KG1 (cell line): ENCODE results near the gene BCKDHB.
"Not testable (repeated sequence)": the region's sequence is repeated elsewhere in the genome, so short reads cannot be mapped to it uniquely, and the experiment has no call there.

Experiments used
- DNase-seq: peaks from one replicate; lab custom pipeline; 2025; lab: John Stamatoyannopoulos, UW

BCKDHB gene

DNA sequence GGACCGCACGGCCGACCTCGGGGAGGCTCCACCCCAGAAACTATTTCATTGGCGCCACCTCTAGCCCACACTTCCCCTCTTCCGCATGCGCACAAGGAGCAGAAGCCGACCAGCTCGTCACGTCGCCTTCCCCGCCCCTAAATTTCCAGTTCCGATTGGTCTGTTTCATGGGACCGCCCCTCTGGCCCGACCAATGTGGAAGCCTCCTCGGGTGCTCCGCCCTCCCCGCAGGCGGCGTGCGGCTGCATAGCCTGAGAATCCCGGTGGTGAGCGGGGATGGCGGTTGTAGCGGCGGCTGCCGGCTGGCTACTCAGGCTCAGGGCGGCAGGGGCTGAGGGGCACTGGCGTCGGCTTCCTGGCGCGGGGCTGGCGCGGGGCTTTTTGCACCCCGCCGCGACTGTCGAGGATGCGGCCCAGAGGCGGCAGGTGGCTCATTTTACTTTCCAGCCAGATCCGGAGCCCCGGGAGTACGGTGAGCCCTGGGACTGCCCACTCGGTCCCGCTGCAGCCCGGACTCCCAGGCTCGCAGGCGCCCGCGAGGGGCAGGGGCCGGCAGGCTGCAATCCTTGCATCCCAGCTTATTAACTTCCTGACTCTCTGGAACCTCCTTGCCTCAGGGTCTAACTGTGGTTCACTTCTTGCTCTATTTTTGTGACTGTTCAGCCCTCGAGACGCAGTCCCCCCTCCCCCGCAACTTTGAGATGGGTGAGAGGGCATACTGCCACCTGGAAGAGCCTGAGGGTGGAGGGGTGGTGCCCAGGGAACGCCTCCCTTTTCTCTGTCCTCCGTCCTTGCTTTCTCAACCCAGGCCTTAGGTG lies at the start of gene BCKDHB:
TSS of gene BCKDHB (plus strand) at position 254 of the 818 bp plus-strand sequence. CDS start at position 277, 23 bp downstream.
- peak; percentile 96 for DNase-seq

DNA sequence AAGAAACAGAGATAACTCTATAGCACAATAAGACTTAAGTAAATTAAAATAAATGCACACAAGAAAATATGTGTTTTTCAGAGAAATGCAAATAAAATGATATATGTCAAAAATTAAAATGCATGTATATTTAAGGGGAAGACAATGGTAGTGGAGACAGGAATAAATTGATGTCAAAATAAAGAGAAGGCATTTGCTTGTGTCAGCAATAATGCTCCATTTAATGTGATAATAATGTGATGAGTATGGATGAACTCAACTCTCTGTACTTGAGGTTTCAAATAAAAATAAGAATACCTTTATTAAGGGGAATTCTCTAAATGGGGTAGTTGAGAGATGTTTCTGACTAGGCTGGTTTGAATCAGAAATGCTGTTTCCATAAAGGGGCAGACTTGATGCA lies 45.7 kb upstream of the BCKDHB start:
- DNase-seq, result no peak

DNA sequence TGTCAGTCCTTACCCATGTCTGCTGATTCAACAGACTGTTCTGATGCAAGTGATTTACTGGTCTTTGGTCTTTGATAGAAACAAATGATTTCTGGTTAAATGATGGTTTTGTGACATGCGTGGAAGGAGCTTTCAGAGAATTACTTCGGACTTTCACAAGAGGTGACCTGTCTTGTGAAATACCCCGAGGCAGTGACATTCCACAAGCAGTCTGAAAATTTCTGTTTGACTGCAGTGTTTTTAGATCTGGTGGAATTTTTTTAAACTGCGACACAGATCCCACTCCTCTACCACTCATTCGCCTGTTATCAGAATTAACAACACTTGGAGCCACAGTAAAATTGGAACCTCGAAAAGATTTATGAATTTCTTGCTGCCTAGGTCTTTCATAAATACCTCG lies 38.3 kb upstream of the BCKDHB start:
- DNase-seq, result not testable (repeated sequence)

DNA sequence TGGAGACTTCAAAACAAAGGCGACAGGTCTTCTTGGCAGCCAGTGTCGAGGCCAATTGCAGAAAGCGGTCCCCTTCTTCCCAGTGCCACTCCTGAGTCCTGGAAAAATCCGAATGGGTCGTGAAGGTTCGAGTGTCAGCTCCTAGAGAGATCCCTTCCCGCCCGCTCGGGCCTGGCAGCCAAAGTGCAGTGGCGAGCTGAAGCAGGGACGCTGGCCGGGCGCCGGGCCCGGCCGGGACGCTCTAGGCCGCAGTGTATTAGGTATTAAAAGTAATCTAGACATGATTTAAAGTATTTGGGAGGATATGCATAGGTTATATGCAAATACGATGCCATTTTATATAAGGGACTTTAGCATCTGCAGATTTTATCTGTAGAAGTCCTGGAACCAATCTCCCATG lies 36.0 kb upstream of the BCKDHB start:
- DNase-seq, result not testable (repeated sequence)

DNA sequence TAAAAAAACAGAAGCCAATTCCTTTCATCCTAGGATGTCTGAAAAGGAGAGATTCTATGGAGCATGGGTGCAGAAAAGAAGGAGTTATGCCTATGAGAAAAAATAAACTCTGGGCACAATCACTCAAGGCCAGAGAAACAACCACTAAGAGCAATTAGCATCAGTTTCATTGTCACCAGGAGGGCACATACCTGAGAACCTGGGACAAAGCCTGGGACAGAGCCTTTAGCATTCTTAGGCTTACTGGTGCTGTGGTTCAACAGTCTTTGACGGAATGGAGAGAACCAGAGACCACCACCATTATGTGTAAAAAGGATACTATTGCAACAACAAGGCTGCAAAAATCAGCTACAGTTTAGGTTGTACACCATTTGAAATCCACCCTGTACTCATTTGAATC lies 29.4 kb upstream of the BCKDHB start:
- DNase-seq, result no peak

DNA sequence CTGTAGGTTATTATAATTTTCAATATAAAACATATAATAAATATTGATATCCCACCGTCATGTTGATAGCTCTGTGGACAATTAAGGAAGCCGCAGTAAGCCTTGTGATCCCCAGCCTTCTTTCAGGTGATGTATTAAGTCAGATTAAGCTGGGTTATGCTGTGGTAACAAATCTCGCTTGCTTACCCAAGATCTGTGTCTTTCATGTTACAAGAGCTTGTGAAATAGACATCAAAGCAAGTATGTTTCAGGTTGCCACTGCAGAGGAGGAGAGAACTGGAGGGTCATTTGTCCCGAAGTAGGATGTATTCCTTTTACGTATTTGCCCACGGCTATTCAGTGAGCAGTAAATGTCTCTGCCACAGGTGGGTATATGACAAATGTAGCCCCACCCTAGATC lies 17.8 kb upstream of the BCKDHB start:
- no peak for DNase-seq

DNA sequence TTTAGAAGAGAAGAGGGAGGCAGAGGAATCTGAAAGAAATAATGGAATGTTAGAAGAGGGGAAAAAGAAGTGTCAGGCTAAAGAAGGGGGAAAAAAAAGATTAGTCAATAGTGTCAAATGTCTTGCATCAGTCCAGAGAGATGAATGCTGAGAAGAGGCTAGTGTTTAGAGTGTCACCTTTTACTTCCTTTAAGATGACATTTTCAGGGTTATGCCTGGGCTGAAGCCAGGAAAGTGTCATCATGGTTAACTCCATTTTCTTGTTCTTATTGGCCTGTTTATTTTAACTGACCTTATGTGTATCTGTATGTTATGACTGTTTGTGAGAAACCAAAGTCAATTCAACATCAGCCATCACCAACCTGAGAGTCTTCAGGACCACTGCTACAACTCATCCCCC lies 15.0 kb upstream of the BCKDHB start:
- no peak for DNase-seq

DNA sequence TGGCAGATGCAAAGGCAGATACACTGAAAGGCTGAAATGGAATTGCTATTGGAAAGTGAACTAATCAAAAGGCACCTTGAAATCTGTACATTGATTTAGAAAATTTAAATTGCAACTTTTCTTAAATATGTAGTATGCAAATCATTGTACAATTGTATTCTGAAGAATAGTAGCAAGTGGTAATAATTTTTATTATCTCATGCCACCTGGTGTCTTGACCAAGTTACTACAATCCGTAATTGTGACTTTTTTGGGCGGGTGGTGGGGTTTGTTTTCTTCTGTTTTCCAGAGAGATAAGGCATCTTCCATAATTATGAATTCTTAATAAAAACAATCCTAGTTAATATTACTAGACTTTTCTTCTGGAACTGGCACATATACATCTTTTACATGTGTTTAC lies 12.5 kb upstream of the BCKDHB start:
- DNase-seq, result no peak

DNA sequence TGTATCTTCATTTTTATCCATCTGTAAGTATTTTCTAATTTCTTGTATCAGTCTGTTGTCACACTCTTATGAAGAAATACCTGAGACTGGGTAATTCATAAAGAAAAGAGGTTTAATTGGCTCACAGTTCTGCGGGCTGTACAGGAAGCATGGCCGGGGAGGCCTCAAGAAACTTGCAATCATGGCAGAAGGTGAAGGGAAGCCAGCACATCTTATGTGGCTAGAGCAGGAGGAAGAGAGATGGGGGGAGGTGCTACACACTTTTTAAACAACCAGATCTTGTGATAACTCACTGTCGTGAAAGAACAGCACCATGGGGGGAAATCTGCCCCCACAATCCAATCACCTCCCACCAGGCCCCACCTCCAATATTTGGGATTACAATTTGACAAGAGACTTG lies 10.9 kb upstream of the BCKDHB start:
- no peak for DNase-seq

DNA sequence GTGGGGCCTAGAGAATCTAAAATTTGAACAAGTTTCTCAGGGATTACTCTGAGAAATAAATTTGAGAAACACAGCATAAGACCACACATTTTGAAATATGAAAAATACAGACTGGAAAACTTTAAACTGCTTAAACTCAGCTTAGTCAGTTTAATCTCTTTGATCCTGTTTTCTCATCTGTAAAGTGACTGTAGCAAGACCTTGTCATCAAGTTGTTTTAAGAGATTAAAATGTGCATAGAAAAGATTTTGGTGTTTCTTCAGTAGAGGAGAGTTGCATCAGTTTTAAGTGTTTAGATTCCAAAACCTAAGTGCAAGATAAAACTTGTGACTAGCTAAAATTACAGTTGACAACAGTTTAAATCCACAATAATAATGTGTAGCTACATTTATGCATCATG lies 8.1 kb upstream of the BCKDHB start:
- DNase-seq, result no peak

DNA sequence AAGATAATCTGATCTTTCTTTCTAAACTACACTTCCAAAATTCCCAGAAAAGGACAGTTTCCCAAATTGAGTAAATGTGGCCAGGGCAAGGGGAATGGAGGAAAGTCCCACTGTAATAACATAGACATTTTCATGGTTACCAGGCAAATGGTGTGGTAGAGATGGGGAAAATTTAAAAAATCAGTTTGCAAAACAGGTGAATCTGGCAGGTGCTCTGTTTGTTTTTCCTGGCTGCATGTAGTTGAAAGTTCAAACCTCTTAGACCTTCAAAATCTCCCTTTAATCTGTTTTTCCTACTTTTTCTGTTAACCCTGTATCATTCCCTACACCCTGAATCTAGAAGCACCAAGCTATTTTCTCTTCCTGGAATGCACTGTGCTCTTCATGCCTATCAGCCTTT lies 2.0 kb upstream of the BCKDHB start:
- DNase-seq, result no peak

DNA sequence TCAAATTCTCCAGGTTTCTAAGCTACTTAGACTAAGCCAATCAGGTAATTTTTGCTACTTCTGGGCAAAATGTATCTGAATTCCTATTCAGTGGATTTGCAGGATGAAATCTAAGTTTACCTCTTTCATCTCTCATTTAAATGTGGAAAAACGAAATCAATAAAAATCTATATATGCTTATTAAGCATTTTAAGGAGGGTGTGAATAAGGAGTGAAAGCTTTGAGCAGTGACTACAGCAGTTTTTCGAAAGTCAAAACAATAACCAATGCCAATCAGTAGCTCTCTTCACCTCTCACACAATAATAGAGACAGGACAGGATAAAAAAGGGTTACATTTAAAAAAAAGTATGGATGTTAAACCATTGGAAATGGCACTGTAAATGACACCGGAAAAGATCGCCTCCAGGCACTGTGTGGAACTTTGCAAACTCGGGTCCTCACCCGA lies 476 bp upstream of the BCKDHB start:
- DNase-seq, result no peak

DNA sequence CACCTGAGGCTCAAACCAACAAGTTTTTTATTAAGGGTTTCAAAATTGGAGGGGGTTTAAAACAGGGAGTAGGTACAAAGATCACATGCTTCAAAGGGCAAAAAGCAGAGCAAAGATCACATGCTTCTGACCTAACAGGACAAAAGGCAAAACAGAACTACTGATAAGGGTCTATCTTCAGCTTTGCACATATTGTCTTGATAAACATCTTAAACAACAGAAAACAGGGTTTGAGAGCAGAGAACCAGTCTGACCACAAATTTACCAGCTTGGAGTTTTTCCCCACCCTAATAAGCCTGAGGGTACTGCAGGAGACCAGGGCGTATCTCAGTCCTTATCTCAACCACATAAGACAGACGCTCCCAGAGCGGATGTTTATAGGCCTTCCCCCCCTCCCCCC lies 16.1 kb downstream of the BCKDHB start:
- DNase-seq, result not testable (repeated sequence)

DNA sequence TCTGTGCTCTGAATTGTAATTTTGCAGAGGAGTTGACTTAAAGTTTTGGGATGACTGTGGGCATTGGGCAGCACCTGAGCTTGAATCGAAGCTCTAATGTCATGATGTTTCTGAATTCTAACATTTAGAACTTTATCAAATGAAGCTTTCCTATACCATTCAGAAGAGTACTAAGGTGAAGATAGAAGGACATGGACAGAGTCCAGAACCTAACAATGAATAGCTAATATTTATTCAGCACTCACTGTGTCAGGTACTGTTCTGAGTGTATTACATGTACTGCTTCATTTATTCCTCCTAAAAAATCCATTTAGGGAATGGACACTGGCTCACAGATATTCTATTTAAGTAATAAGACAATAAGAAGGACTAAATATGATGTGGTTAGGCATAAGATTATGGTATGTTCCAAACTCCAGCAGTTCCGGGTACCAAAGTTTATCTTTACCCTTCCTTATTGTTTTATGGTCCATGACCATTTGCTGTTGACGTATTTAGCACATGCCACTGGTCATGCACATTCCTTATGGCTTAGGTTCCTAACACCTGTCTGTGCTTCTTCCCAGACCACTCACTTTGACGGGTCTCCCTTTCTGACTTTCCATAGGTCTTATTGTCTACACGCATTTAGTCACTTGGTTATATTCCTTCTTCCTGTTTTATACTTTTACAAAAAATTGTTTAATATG lies 20.3 kb downstream of the BCKDHB start:
- DNase-seq, result no peak

DNA sequence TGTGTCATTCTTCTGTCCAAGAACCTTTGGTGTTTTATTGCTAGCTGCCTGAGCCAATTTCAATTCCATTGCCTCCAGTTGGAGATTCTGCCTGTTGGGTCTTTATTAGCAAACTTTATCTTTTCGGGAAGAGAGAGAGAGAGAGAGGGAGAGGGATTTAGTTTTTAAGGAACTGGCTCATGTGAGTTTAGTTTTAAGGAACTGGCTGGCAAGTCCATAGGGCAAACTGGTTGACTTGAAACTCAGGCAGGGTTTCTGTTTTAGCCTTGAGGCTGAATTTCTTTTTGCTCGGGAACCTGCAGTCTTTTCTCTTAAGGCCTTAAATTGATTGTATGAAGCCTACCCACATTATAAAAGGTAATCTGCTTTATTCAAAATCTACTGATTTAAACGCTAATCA lies 23.0 kb downstream of the BCKDHB start:
- DNase-seq, result no peak

DNA sequence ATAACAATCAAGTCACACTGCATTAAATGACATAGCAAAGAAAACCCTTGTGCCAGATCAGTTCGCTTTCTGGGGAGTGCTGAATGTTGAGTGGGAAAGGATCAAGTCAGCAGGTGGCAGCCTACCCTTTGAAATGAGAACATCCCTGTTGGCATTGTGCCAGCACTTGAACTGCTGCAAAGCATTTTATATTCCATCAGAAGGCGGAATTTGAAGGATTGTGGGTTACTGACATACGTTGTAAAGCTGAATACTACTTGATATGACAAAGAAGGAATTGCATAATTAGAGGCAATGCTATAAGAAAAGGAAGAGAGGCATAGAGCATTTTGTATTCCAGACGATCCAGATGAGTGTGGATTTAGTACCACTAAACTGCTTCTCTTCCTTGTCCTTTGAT lies 26.5 kb downstream of the BCKDHB start:
- DNase-seq, result no peak

DNA sequence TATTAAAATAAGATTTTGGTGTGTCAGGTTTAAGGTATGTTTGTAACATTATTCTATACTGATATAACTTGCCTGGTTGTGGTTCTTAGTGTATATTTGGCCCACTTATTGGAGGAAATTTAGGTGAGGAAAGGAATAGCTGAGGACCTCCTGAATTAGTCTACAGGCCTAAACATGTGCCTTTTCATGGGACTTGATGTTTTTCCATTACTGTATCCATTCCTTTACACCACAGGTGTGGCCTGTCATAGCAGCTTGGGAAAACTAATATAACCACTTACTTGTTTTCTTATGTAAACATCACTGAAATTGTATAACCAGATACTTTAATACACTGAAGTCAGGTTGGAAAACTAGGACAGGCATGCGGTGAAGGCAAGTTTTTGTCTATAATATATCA lies 27.6 kb downstream of the BCKDHB start:
- DNase-seq, result no peak

DNA sequence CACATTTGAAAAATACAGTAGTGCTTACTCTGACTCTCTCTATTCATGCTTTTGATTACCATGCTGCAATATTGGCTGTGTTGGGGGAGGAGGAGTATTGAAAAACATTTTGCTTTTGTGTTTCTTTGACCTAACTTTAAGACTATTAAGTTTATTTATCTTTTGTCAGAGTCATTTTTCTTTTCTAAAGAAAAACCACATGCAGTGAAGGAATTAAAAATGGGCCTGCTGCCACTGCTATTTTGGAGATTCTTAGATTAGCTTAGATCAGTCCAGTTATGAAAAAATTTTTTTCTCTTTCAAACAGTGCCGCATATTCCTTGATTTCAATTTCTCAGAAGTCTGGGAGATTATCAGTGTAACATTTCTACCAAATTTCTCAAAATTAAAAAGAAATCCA lies 36.1 kb downstream of the BCKDHB start:
- DNase-seq, result no peak

DNA sequence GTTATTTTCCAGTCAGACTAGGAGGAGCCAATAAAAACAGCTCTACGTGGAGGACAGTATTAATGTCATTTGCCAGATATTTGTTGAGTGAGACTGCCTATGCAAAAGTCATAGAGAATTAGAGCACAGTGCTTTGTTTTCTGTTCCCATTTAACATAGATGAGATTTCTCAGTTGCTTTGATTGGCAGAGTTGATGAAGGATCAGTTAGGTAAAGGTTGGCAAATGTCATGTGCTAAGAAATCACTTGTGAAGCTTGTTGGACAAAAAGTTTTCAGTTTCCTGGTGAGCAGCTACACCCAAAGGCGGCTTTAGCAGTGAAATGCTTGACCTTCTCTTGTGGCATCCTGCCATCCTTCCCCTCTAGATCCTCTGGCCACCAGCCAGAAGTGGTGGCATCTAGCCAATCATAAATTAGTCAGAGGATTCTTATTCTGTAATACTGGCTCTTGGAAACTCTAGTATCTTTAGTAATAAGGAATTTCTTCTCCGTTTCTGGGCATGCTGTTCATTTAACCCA lies 37.0 kb downstream of the BCKDHB start:
- DNase-seq, result no peak

DNA sequence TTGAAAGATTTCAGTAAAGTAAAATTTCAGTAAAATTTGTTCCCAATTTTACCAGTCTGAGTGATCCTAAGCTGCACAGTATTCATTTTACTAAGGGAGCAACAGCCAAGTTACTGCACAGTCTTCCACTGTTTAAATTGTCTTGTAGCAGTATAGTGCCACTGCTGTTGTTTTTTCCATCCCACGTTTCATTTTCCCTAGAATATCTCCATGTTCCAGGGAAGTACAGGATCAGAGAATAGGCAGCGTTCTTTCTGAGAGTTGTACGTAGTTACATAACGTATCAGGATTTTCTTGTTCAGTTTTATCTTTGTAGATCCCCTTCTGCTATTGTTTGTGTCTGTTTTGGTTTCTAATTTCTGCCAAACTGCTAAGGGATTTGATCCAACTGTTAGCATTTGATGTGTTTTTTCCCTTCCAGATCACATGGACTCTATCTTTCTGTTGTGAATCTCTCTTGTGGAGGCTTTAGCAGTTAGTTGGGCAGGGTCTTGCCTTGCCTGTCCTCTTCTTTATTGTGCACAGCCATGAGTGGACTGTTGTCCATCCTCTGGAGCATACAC lies 38.4 kb downstream of the BCKDHB start:
- no peak for DNase-seq

DNA sequence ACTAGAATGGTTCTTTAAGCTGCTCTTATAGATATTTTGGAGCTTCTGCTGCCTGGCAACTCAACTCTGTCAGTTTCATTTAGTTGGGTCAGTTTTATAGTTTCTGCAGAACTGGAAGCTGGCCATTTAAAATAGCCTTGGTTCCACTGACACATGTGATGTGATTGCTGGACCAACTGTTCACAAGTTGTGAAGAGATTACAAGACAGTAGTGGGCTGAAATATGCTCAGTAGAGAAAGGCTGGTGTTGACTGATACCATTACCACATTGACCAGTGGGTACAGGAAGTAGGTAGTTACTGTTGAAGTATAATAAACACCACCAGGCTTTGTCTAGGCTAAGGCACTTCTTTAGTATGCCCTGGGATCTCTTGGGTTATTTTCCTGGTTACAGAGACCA lies 39.0 kb downstream of the BCKDHB start:
- no peak for DNase-seq

DNA sequence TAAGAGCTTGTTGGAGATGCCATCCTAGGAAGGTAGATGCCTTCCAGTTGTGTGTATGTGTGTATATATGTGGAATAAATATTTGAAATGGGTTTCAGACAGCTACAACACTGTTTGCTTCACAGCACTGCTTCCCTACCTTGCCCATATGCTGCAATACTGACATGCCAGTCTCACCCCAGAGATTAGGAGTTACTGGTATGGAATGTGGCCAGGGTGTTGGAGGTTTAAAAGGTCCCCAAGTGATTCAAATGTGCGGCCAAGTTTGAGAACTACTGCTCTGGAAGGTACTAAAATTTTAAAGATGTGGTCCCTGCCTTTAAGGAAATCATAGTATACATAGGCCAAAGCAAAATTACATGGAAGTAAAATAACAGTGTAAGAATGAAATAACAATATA lies 39.5 kb downstream of the BCKDHB start:
- DNase-seq, result no peak

DNA sequence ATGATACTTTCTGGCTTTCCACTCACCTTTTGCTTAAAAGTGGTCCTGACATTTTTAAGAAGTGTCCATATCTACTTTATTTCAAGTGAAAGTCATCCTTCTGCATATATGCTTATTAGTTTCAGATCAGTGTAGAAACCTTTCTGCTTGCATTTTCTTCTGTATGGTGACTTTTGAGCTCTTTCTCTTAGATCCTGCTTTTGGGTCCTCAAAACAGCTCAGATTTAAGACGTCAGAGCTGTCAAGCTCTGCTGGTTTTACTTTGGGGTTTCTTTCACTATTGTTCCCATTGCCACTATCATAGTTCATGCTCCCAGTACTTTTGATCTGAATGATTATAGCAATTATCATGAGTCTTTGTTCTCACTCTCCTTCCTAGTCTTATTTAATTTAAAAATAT lies 41.7 kb downstream of the BCKDHB start:
- no peak for DNase-seq
